ENCODE results near the gene FGD3.
"Not testable (repeated sequence)": the region's sequence is repeated elsewhere in the genome, so short reads cannot be mapped to it uniquely, and the experiment has no call there.

Gene FGD3

GRCh38 chr9:93011114-93011513, 63.8 kb downstream of the FGD3 start:
- no peak for DNase-seq

- DNase-seq = no peak
Observed at GRCh38 chr9:93012963-93013855, 65.9 kb downstream of the FGD3 start.

GRCh38 chr9:93013856-93014582, 66.7 kb downstream of the FGD3 start:
- DNase-seq = no peak

GRCh38 chr9:93015190-93015589, 67.9 kb downstream of the FGD3 start:
- not testable (repeated sequence) for DNase-seq

GRCh38 chr9:93017621-93018020, 70.3 kb downstream of the FGD3 start:
- DNase-seq = no peak

- DNase-seq = no peak
Observed at GRCh38 chr9:93020151-93020550, 72.8 kb downstream of the FGD3 start.

GRCh38 chr9:93020771-93021670, 73.7 kb downstream of the FGD3 start:
- DNase-seq = peak; percentile 29

GRCh38 chr9:93022066-93022465, 74.7 kb downstream of the FGD3 start:
- DNase-seq = no peak

GRCh38 chr9:93022721-93023520, 75.6 kb downstream of the FGD3 start:
- no peak for DNase-seq

GRCh38 chr9:93023521-93023815, 76.1 kb downstream of the FGD3 start:
- no peak for DNase-seq

GRCh38 chr9:93024646-93024910, 77.3 kb downstream of the FGD3 start:
- no peak for DNase-seq

- DNase-seq = no peak
Observed at GRCh38 chr9:93024986-93025630, 77.8 kb downstream of the FGD3 start.

GRCh38 chr9:93025736-93026135, 78.4 kb downstream of the FGD3 start:
- DNase-seq = no peak

- DNase-seq = no peak
Observed at GRCh38 chr9:93026640-93027039, 79.3 kb downstream of the FGD3 start.

GRCh38 chr9:93027750-93028149, 80.4 kb downstream of the FGD3 start:
- no peak for DNase-seq

- peak; percentile 29 for DNase-seq
Observed at GRCh38 chr9:93028448-93029006, 81.2 kb downstream of the FGD3 start.

- no peak for DNase-seq
Observed at GRCh38 chr9:93030642-93031628, 83.6 kb downstream of the FGD3 start.

- no peak for DNase-seq
Observed at GRCh38 chr9:93031629-93032430, 84.5 kb downstream of the FGD3 start.

- DNase-seq = no peak
Observed at GRCh38 chr9:93032545-93032944, 85.2 kb downstream of the FGD3 start.

- DNase-seq = no peak
Observed at GRCh38 chr9:93033531-93033930, 86.2 kb downstream of the FGD3 start.
